Right atrium auricular region (tissue), 2 donors: ENCODE data around the gene ABCA8. TPM values are rescaled to one million over a fixed set of nuclear protein-coding genes. Genes with fewer than 3 reads are reported as not detected.

Source experiments
- DNase-seq: peaks from one replicate; pipeline ENCODE4 v3.0.0-alpha.2; 2019; ENCODE audit warnings: low spot score
- H3K27ac ChIP-seq, 2 donors: fragments of 200-600 bp; sonication (generic); 1 replicate in 1 of 2; 2 replicates in 1 of 2; pipeline ENCODE4 v1.5.1; 2016 to 2019
- H3K27me3 ChIP-seq, 2 donors: fragments of 200-600 bp; sonication (generic); one replicate each; pipeline versions ENCODE4 v1.5.1 to v1.6.0; 2017 to 2019
- H3K36me3 ChIP-seq: fragments of 200-600 bp; sonication (generic); one replicate; pipeline ENCODE4 v1.5.1; 2016
- H3K4me1 ChIP-seq, 2 donors: fragments of 200-600 bp; sonication (generic); one replicate each; pipeline versions ENCODE4 v1.5.1 to v1.6.0; 2017 to 2019
- H3K4me3 ChIP-seq, 2 donors: fragments of 200-600 bp; sonication (generic); 1 replicate in 1 of 2; 2 replicates in 1 of 2; pipeline ENCODE4 v1.5.1; 2017 to 2019; ENCODE audit warnings: mild to moderate bottlenecking in 1 of 2, moderate library complexity in 1 of 2
- H3K9me3 ChIP-seq, 2 donors: fragments of 200-600 bp; sonication (generic); one replicate each; pipeline ENCODE4 v1.5.1; 2019
- total RNA-seq, 2 donors: library from RNA; depleted of rRNA; stranded (reverse); fragments of >200 nt; gene quantifications; one replicate each; pipeline ENCODE4 v1.1.0, GENCODE V29; 2016
- TF ChIP-seq, protein P1 (sequence below), 2 donors: fragments of 200-600 bp; sonication (generic); IDR thresholded peaks; one replicate each; pipeline ENCODE4 v1.5.1; 2019; ENCODE audit warnings: antibody characterized with exemption in 2 of 2

The ABCA8 gene
- total RNA-seq, 2 donors from 2014 or later, result 59.1 to 65.9 TPM

DNA sequence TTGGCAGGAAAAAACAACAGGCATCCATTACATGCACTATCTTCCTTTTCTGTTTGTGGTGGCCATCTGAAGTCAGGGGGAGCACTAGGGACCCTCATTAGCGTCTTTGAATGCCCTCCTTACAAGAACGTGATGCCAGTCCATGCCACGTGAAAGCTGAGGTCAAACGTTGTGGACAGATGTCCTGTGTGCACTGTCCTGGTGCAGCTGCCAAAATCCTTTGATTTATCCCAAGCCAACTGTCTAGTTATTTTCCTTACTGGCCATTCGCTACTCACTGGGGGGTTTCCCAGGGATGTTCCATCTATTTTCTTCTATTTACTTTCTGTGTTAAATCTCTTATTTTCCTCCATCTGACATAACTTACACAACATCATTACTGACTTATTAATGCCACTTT, 135.7 kb downstream of the ABCA8 start:
- Histone ChIP-seq H3K4me3 (no peak overlapping the region), H3K4me1 (peaks cover 0 to 16% of the 10 kb centered on the region in 2 donors), H3K27me3 (no peaks in the 10 kb centered on the region), H3K27ac (no peak overlapping the region), H3K9me3 (no peaks in the 10 kb centered on the region), H3K36me3 (no peaks in the 10 kb centered on the region)
- DNase-seq, result no peak
- TF ChIP-seq, protein P1, sequence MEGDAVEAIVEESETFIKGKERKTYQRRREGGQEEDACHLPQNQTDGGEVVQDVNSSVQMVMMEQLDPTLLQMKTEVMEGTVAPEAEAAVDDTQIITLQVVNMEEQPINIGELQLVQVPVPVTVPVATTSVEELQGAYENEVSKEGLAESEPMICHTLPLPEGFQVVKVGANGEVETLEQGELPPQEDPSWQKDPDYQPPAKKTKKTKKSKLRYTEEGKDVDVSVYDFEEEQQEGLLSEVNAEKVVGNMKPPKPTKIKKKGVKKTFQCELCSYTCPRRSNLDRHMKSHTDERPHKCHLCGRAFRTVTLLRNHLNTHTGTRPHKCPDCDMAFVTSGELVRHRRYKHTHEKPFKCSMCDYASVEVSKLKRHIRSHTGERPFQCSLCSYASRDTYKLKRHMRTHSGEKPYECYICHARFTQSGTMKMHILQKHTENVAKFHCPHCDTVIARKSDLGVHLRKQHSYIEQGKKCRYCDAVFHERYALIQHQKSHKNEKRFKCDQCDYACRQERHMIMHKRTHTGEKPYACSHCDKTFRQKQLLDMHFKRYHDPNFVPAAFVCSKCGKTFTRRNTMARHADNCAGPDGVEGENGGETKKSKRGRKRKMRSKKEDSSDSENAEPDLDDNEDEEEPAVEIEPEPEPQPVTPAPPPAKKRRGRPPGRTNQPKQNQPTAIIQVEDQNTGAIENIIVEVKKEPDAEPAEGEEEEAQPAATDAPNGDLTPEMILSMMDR (IDR thresholded peaks at IDR 0.05), result no peak

Other genes with a start within 250 kb of the ABCA8 start
- 10 to 100 TPM; 11.3 to 11.8 TPM for gene ABCA9, start 105.5 kb upstream of the ABCA8 start, total RNA-seq
- gene ABCA6, start 186.5 kb upstream of the ABCA8 start, total RNA-seq, result 10 to 100 TPM; 20.0 to 41.9 TPM